Suprapubic skin (tissue), 3 donors: ENCODE results near the gene RALGAPA2.

Experiments used
- POLR2A ChIP-seq, 2 donors: fragments of 450-650 bp; IDR thresholded peaks; one replicate each; pipeline ENCODE4 v1.6.1; 2017; ENCODE audit warnings: antibody characterized with exemption in 2 of 2, mild to moderate bottlenecking in 2 of 2, moderate library complexity in 2 of 2
- TF ChIP-seq, protein P1 (sequence below), 2 donors: fragments of 200-600 bp in 1 of 2; fragments of 450-650 bp in 1 of 2; sonication (generic) in 1 of 2; IDR thresholded peaks; one replicate each; pipeline ENCODE4 v1.5.1; 2016 to 2019; ENCODE audit warnings: antibody characterized with exemption in 2 of 2, mild to moderate bottlenecking in 1 of 2, moderate library complexity in 1 of 2

DNA sequence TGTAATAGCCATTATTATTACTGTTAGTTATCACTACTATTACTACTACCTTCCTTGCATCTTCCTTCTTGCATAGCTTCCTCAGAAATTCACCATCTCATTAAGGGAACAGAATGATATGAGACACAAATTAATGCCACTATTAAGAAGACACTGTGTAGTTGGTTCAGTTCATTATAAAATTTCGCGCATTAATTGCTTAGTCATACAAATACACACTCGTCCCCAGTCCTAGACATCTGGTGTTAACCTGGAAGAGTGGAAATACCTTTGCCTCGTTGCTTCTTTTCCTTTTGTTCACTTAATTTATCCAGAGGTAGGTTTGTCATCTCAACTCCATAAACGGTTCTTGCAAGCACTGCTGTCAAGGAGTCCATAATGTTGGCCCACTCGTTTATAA lies 107.5 kb downstream of the RALGAPA2 start:
- TF ChIP-seq, protein P1, sequence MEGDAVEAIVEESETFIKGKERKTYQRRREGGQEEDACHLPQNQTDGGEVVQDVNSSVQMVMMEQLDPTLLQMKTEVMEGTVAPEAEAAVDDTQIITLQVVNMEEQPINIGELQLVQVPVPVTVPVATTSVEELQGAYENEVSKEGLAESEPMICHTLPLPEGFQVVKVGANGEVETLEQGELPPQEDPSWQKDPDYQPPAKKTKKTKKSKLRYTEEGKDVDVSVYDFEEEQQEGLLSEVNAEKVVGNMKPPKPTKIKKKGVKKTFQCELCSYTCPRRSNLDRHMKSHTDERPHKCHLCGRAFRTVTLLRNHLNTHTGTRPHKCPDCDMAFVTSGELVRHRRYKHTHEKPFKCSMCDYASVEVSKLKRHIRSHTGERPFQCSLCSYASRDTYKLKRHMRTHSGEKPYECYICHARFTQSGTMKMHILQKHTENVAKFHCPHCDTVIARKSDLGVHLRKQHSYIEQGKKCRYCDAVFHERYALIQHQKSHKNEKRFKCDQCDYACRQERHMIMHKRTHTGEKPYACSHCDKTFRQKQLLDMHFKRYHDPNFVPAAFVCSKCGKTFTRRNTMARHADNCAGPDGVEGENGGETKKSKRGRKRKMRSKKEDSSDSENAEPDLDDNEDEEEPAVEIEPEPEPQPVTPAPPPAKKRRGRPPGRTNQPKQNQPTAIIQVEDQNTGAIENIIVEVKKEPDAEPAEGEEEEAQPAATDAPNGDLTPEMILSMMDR (IDR thresholded peaks at IDR 0.05), result no peak
- TF ChIP-seq POLR2A (IDR thresholded peaks at IDR 0.05), result no peak
